GM18505 (cell line): ENCODE results near the gene KCNJ13.

Source experiments
- ATAC-seq: cut with Tn5 transposase; IDR thresholded peaks from one replicate; pipeline ENCODE4 v1.9.1; 2021; ENCODE audit not compliant: unreplicated experiment
- POLR2A ChIP-seq: IDR thresholded peaks from 4 replicates; pipeline ENCODE4 v1.6.1; 2011; ENCODE audit warnings: borderline replicate concordance; ENCODE audit not compliant: insufficient read depth, insufficient read length; ENCODE audit errors: extremely low read depth

The KCNJ13 gene

DNA sequence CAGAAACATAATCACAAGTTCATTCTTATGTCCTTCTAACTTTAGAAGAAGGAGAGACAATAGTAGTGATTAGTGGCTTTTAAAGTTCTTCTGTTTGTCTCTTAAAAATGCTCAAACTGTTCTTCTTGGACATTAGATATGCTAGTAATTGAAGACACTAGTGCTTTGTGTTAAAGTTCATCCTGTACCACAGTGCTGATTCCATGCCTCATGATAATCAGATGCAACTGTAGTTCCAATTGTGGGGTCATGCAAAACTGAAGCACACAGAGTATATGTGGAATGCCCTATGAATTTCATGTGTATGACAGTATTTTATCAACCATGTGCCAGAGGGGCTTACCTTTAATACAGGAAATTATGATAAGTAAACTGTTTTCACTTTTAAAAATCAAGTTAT, 11.4 kb upstream of the KCNJ13 start:
- TF ChIP-seq POLR2A: no peak
- ATAC-seq: no peak

DNA sequence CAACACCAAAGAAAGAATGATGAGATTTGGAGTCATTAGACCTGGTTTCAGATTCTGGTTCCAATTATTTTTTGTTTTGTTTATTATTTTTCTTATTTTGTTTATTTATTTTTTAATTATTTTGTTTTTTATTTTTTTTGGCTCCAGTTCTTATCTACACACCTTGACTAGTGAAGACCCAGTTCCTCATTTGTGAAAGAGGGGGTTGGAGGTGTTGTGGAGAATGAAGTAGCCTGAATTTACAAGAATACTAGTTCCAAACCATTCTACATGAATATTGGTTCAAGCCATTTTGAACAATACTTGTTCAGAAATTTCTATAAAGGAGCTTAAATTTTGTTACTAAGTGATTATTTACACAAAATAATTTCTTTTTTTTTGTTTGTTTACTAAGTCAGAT, 6.9 kb upstream of the KCNJ13 start:
- no peak for ATAC-seq
- no peak for TF ChIP-seq POLR2A

DNA sequence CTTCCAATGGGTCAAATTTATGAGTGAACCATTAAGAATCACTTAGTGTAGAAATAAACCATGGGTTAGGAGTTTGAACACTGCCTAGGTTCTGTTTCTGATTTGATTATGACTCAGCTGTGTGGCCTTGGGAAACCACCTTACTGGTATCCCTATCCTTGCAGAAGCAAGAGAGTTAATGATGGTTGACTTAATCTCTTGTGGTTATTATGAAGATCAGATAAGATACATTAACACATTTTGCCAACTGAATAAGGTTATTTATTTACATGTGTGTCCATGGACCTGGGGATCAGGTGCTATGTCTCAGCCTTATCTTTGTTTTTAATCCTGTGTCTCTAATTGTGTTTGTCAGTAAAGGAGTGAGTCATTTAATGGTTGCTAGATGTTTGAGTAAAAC, 5.4 kb upstream of the KCNJ13 start:
- TF ChIP-seq POLR2A: no peak
- ATAC-seq: peak; percentile 83

DNA sequence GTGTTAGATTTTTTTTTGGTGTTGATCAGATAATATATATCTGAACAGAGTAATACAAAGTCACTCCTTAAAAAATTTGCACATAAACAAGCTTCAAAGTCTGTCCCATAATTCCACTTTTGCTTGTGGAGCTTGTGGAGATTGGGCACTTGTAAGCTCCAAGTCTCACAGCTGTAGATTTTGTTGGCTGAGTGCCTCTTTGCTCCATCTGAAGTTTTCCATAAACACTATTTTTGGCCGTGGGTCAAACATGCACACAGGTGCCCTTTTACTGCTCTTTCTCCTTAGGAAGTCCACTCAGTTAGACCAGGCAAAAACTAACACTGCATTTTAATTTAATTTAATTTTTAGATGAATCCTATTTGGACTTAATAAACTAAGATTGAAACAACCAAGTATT, 3.6 kb upstream of the KCNJ13 start:
- no peak for ATAC-seq
- TF ChIP-seq POLR2A: no peak

DNA sequence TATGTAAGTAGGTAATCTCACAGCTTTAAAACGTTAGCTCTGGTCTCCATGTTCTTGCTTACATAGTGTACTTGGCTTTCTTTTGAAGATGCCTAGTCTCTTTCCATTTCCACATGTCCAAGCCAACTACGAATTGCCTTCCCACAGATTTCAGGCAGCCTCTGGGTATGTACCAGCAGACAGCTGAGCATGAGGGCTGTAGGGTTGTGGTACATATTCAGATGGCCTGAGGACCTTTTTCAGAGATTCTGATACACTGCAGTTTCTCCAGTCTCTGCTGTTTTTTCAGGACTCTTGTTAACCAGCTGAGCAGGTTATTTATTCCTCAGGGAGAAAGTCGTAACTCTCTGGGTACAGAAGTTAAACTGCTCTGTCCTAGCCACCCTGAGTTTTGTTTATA, 3.1 kb upstream of the KCNJ13 start:
- no peak for ATAC-seq
- no peak for TF ChIP-seq POLR2A

DNA sequence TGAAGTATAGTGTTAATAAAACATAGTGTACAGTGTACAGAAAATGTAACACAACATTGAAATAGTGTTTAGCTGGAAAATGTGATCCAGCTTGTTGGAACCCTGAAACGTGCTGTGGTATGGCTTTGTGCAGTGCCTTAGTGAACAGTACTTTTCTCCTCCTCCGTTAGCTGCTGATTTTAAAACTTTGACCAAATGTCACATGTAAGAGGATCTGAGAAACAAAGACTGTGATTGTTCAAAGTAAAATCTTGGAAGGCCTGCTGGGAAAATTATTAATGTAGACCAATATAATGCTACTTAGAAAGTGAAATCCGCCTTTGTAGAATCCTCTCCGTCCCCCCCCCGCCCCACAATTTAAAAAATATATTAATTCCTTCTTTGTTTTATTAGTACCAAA, 911 bp upstream of the KCNJ13 start:
- no peak for ATAC-seq
- TF ChIP-seq POLR2A: no peak

DNA sequence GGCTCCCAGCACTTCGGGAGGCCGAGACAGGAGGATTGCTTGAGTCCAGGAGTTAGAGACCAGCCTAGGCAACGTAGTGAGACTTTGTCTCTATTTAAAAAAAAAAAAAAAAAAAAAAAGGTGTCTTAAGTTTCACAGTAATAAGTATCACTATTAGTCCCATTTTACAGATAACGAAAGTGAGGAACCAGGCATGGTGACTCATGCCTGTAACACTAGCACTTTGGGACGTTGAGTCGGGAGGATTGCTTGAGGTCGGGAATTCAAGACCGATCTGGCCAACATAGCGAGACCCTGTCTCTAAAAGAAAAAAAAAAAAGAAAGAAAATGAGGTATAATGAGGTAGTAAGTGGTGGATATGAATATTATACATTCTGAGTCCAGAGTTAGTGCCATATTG, 2.5 kb downstream of the KCNJ13 start:
- TF ChIP-seq POLR2A: no peak
- ATAC-seq: no peak

DNA sequence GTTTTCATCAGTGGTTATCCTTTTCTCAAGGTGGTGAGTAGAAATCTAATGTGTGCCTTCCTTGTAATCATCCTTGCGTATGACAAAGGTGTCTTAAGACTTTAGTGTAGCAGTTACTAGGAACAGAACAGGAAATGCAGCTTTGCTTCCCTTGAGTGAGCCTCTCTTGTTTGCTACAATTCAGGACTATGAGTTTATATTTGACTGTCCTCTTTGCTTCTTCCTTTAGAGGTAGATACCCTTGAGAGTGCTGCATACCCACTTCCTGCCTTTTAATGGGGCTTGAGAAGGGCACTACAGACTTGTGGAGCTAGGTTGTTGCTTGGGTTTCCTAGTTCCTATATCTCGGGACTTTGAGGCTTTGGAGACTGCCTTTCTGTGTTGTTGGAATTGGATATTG, 3.8 kb downstream of the KCNJ13 start:
- peak; percentile 74 for ATAC-seq
- no peak for TF ChIP-seq POLR2A

DNA sequence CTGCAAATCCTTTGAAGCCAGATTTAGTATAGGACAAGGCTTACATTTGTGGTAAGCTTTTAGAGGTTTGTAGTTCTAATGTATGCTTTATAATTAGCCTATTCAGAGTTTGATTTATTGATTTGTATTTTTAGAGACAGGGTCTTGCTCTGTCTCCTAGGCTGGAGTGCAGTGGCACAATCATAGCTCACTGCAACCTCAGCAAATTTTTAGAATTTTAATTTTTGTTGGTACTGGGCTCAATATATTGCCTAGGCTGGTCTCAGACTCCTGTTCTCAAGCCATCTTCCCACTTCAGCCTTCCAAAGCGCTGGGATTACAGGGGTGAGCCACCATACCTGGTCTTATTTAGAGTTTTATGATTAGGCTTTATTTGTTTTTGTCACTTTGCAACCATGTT, 4.5 kb downstream of the KCNJ13 start:
- no peak for ATAC-seq
- TF ChIP-seq POLR2A: no peak

DNA sequence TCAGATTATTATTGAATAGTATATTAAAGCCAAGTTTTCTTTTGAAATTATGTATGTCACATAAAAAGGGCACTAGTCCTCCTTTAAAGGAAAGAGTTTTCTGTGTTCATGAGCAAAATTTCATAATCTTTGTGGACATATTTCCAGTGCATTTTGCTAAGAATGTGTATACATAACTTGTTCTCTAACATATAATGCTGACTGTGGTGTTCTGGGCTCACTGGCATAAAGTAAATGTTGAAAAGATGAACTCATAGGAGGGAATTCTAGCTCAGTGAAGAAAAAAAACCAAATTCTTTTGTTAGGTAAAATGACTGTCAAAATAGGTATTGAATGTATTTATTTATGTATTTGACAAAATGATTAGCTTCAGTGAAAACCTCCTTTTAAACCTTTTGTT, 6.2 kb downstream of the KCNJ13 start:
- TF ChIP-seq POLR2A: no peak
- no peak for ATAC-seq

DNA sequence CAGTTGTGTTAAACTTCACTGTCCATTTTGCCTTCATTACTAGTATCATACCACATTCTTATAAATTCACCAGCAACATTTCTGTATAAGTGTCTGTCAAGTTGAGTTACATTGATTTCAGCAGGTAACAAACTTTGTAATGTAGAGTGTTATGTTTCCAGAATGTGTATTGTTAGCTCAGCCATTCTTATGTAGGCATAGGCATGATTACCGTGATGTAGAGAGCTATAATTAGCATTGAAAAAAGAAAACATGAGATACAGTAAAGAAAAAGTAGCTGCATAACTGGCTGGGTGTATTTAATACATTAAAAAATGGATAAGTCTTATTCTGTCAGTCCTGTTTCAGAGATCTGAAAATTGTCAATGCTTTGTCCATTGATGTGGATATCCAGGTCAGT, 8.5 kb downstream of the KCNJ13 start:
- no peak for TF ChIP-seq POLR2A
- ATAC-seq: no peak

DNA sequence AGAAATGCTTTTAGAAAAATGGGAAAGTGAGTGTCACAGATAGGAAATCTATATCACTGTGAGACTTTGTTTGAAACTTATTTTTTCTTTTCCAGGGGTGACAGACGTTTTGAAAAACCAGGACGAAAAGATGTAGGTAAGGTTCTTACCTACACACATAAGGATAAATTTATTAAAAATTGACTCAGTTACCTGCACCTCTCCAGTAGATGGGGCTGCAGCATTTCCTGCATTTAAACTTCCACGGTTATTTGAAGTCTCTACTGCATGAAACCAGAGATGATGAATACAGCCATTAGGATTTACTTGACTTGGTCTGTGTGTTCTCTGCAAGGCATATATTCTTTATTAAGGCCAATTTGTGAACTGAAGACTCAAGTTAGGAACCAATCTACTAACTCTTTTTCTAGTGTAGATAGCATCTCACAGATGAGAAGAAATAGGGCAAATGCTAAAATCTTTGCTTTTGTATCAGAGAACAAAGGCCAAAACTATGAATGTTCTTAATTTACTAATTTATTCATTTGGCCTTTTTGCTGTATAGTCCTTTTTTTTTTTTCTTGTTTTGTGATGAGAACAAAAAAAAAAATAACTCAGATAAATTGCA, 15.0 kb downstream of the KCNJ13 start:
- no peak for TF ChIP-seq POLR2A
- ATAC-seq: no peak

DNA sequence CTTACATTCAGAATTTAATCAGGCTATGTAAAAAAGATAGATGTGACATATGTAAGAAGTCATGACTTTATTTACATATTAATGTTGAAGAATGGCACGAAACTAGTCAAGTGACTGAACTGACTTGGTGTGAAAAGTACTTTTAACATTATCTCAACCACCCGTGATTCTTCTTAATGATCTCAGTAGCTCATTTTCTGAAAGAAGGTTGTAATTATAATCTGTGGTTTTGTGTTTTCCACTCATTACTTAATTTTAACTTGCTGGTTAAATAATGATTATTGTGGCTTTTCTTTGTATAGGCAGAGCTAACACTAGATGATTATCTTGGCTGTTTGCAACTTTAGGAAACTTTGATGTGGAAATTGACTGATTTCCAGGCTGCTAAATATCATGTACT, 18.5 kb downstream of the KCNJ13 start:
- TF ChIP-seq POLR2A: no peak
- ATAC-seq: no peak

DNA sequence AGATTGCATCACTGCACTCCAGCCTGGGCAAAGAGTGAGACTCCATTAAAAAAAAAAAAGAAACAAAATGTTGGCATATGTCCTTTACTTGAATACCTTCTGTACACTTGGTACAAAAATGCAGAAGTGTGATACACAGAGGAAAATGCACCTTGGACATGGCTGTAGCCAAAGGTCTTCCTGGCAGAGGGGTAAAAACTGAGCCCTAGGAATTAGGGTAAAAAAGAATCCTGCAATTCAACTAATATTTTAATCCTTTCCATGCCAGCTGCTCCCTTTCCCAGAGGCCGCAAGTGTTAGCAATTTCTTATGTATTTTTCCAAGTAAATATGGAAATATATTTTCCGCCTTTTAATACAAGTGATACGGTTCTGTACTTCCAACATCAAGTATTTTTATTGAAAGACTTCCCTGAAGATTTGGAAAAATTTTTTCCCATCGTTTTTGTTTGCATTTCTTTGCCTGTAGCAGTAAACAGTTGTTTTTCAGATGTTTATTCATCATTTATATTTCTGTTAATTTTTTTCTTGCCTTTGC, 26.2 kb downstream of the KCNJ13 start:
- ATAC-seq: no peak
- no peak for TF ChIP-seq POLR2A

DNA sequence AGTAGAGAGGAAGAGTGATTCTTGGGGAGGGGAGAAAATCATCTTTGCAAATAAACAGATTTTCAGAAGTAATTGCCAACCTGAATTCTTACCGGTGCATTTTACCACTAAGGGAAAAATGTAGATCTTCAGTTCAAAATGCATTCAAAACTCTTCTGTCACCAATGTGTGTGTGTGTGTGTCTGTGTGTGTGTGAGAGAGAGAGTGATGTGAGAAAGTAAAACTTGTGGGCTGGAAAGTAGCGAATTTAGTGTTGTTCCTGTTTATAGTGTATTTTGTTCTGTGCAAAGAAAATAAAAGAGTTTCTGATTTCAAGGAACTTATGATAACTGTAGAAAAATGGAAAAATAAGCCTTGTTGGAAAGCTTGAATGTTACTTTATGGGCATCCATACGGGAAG, 27.0 kb downstream of the KCNJ13 start:
- no peak for ATAC-seq
- no peak for TF ChIP-seq POLR2A

DNA sequence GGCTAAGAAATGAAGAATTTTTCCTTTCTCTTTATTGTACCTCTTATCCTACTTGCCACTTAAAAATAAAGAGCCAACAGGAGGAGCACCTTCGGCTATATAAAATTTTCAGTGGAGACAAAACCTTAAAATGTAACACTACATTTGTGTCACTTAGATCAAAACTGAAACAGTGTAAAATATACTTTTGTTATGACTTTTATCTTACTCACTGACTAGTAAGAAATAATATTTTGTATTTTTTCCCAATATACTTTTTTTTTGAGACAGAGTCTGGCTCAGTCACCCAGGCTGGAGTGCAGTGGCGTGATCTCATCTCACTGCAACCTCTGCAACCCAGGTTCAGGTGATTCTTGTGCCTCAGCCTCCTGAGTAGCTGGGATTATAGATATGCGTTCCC, 28.3 kb downstream of the KCNJ13 start:
- ATAC-seq: no peak
- no peak for TF ChIP-seq POLR2A

DNA sequence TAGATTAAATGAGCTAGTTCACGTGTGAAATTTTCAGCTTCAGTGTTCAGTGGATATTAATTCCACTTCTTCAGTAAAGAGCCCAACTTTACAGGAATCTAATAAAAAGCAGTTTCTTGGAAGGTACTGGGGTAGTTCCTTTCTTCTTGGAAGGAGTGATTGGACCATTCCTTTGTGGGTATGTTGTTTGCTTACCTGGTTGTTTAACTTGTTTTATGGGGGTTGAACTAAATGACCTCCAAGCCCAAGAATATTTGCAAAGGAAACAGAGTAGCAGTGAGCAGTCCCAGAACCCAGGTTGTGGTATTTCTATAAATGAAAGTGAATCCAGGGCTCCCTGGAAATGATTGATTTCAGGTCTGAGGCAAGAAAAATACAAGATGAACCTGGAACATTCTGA, 31.4 kb downstream of the KCNJ13 start:
- no peak for TF ChIP-seq POLR2A
- no peak for ATAC-seq
